HEK293T (cell line): ENCODE results near the gene CNKSR3.

ENCODE experiments used
- BHLHE40 ChIP-seq: fragments of 450-650 bp; IDR thresholded peaks from 2 replicates; pipeline ENCODE4 v1.6.1; 2016; ENCODE audit warnings: mild to moderate bottlenecking, moderate library complexity, borderline replicate concordance
- SP1 ChIP-seq: fragments of 450-650 bp; IDR thresholded peaks from 2 replicates; pipeline ENCODE4 v1.6.1; 2017
- TF ChIP-seq, protein P1 (sequence below): fragments of 450-650 bp; IDR thresholded peaks from 2 replicates; pipeline ENCODE4 v1.6.1; 2016

GRCh38 chr6:154554491-154554890 is 44.0 kb upstream of the CNKSR3 start:
- no peak for TF ChIP-seq BHLHE40
- TF ChIP-seq, protein P1, sequence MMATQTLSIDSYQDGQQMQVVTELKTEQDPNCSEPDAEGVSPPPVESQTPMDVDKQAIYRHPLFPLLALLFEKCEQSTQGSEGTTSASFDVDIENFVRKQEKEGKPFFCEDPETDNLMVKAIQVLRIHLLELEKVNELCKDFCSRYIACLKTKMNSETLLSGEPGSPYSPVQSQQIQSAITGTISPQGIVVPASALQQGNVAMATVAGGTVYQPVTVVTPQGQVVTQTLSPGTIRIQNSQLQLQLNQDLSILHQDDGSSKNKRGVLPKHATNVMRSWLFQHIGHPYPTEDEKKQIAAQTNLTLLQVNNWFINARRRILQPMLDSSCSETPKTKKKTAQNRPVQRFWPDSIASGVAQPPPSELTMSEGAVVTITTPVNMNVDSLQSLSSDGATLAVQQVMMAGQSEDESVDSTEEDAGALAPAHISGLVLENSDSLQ = no peak
- TF ChIP-seq SP1 = no peak
